ENCODE data around the gene CACHD1.
"Not testable (repeated sequence)": the region's sequence is repeated elsewhere in the genome, so short reads cannot be mapped to it uniquely, and the experiment has no call there.

Gene CACHD1

DNA sequence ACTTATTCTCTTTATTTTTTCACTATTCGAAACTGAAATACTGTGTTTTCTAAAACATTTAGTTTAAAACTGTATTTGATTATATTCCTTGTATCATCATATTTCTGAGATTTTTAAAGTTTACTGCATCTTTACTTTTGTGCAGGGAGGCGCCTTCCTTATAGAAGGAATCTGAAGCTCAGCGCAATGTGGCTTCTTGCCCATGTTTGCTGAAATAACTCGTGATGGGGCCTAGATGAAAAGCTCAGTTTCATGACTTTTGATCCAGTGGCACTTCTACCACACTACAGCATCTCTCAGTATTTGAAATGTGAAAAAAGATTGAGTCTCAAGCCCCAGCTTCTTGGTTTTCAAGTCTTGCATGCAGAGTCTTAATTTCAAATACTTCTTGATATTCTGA is 28.4 kb downstream of the CACHD1 start:
- no peak for DNase-seq

DNA sequence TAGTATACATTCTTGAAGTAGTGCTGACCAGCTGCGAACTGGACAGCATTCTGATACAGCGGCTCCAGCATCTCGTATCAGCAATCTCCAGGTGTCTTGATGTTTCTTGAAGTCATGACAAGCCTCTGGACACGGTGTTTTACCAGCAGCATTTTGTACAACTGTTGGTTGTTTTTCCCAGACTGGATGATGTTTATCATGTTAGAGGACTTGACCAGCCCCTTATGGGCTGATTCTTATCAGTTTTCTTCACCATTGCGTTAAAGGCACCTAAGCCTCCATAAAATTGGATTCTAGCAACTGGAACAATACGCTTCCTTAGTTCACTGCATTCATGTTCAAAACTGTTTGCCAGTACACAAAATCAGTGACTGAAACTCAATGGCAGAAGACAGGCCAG is 29.1 kb downstream of the CACHD1 start:
- no peak for DNase-seq

DNA sequence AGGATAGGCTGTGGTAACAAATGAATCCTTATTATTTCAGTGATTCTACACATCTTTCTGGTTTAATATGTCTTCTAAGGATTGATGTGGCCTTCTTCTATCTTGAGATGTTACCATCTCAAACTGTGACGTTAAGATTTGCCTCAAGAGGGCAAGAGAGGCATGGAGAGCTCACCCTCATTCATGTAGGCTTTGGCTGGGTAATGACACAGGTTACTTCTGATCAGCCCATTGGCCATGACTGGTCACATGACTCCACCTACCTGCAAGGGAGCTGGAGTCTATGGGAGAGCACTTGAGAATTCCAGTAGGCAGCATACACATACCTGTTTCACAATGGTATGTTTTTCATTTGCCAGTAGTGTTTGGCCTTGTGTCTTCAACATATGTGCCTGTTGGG is 30.0 kb downstream of the CACHD1 start:
- DNase-seq, result no peak

DNA sequence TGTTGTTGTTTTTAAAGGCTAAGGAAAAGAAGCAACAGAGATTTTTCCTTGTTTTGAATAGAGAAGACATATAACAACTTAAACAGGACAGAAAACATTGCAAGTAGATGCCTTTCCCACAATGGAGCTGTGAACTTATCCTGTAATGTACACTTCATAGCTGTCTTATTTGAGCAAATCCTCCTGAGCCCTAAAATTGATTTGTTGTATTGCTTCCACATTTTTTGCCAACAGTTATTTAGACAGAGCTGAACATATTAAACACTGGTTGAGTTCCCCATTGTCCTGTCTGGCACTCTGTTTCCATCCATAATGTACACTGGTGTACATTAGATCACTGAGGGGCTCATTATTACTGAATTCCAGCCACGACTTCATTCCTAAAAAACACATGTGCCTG is 32.2 kb downstream of the CACHD1 start:
- no peak for DNase-seq

DNA sequence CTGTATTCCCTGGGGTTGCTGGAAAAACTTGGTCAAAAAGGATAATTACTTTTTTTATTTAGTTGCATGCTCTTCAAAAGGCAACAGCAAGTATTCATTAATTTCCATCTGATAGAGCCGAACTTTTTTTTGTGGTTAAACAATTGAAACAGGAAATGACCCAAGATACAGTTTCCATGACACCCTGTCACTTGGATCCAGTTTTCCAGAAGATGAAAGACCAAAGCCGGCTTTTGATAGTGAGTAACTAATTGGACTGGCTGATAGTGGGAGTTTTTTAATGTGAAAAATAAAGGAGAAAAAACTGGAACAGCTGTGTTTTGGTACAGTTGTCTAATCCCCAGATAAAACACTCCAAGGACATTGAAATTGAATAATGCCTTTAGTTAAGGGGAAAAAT is 33.0 kb downstream of the CACHD1 start:
- DNase-seq, result no peak

DNA sequence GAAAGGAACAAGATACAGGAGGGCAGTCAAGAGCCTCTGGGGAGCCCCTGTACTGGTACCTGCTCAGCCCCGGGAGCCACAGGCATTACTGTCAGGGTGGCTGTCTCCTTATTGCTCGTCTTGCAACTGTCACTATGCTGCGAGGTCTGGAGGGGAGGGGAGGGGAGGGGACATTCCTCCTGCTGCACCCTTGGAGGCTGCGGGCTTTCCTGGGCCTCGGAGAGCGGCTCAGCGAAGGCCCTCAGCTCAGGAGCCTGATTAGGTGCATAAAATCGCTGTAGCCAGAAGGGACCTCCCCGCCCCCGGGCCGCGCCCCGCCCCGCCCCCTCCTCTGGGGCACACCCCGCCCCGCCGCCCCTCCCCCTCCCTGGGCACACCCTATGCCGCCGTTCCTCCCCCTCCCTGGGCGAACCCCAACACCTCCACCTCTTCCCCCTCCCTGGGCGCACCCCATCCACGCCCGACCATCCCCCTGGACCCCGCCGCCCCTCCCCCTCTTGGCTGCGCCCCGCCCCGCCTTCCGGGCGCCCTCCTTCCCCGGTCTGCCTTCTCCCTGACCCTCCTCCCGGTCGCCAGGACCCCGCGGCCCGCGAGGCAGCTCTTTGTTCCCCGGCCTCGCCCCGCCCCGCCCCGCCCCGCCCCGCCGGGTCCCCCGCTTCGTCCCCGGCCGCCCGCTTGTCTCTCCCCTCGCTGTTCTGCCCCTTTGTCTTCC is 35.5 kb downstream of the CACHD1 start:
- peak; percentile 45 for DNase-seq

DNA sequence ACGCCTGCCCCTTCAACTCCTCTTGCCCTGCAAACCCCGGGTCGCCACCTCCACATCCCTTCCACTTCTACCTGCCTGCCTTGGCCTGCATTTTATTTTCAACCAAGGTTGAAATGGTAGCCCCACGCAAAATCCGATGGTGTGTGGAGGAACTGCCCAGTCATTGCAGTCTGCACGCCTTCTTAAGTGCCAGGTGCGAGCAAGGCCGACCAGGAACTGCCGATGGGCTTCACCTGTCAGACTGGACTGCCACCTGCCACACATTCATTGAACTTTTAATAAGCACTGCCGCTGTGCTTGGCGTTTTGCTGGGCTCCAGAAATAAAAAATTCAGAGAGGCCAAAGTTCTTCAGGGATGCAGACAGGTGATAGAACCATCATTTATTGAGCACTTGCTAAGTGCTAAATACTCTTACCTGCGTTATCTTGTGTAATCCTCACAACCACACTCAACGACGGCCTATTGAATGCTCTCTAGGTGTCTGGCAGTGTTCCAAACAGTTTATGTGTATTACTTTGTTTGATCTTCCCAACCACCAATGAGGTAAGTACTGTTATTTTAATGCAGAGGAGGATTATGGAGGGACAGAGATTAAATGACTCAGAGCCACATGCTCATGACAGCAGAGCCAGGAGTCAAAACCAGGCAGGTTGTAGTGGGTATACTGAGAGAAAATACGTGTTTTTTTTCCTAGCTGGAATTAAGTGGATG is 36.2 kb downstream of the CACHD1 start:
- DNase-seq, result peak; percentile 27

DNA sequence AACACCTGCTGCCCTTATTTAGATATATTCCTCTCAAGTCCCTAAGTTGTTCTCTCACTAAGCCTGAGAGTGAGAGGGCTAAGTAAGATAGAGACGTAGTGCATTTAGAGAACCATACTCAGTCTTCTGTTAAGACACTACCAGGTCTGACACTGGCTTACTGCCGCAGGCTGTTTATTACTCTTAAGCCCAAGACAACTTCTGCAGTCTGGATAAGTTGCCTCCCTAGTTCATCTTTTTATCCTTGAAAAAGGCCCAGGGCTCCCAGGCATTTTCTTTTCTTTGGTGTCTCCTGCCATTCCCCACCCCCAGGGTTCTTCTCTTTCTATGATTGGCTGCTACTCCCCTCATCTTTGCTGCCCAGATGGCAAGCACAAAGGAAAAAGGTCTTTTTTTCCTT is 38.7 kb downstream of the CACHD1 start:
- no peak for DNase-seq

DNA sequence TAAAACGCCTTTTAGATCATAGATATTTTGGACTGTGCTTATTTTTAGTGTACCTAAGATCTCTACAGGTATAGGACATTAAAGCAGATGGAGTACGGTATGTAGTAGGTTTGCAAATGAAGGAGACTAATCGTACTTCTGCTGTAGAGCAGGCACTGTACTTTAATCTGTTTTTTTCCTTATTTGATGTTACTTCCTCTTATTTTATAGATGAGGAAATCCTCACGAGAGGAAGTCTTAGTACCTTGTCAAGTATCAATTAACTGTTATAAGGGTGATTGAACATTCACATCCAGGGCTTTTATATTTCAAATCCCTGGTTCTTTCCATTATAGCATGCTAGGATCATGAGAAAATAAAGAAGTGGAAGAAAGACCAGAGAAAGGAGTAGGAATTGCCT is 41.1 kb downstream of the CACHD1 start:
- DNase-seq, result no peak

DNA sequence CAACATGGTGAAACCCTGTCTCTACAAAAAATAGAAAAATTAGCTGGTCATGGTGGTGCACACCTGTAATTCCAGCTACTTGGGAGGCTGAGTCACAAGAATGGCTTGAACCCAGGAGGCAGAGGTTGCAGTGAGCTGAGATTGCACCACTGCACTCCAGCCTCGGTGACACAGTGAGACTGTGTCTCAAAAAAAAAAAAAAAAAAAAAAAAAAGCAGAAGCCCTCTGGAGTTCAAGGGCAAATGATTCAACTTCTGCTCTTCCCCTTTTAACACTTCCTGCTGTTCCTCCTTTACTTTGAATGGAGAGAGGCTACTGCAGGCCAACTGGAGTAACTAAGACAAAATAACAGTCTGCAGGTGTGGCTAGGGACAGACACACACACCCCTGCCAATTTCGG is 42.3 kb downstream of the CACHD1 start:
- DNase-seq, result not testable (repeated sequence)

DNA sequence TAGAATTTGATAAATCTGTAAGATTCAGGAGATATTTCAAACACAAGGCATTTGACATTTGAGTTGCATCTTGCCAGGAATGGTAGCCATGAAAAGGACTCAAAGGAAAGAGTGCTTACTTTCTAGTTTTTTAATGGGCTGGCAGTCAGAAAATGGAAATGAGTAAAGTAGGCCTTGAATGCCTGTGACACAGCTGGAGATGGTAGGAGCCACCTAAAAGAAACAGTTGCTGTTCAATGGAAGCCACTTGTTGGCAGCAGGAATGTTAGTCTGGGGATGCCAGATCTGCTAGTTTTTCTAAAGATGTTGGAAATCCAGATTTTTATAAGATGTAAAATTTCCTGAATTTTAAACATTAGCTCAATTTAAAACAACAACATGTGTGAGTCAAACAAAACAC is 43.6 kb downstream of the CACHD1 start:
- DNase-seq, result no peak

DNA sequence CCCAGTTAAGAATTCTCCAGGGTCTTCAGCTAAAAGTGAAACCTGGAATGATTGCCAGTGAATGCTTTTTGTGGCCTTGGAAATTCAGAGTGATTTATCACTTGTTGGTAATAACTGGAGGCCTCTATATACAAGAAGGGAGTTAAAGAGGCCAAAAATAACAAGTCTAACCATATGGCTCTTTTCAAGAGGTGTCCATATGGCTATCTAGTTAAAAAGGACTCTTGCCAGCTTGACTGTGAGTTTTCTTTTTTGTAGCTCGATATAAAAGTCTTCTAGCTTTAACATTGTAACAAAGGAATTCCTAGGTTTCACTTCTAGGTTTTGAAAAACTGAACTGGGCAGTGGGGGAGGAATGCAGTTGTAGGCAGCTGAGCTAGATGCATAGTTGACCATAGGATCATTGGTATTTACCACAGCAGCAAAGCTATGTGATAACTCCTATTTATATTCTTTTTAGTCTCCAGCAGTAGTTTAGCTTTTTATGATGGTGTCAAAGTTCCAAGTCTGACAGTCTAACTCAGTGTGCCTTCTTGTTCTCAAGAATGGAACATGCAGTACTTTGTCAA is 44.4 kb downstream of the CACHD1 start:
- DNase-seq, result no peak

DNA sequence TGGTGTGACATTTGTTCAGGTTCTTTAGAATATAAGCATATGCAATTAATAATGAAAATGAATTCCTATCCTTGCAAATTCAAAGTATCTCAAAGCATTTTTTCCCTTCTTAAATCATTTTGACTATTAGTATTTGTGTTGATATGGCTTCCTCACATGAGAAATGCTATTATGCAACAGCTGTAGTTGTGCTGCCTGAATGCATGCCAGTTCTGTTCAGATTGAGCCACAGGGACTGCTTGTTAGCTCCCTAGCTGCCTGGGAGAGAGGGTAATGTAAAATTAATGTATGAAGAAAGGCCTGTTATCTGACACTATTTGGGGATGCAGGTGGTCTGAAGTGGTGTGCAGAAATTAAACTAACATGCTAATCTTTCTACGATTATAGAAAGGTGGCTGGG is 45.5 kb downstream of the CACHD1 start:
- DNase-seq, result no peak

DNA sequence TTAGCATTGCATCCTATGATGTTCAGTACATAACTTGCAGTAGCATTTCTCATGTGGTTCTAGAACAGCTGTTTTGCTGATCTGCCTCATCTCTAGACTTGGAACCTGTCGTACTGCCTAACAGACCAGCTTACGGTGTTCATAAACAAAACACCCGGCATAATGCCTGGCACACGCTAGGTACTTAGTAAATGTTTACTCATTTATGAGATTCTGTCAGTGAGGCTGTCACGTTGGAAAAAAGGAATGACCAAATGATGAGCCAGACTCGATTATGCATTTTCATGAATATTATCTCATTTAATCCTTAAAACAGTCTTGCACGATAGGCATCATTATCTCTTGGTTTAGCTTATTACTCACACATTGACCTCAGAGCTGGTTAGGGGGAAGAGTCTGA is 46.4 kb downstream of the CACHD1 start:
- no peak for DNase-seq

DNA sequence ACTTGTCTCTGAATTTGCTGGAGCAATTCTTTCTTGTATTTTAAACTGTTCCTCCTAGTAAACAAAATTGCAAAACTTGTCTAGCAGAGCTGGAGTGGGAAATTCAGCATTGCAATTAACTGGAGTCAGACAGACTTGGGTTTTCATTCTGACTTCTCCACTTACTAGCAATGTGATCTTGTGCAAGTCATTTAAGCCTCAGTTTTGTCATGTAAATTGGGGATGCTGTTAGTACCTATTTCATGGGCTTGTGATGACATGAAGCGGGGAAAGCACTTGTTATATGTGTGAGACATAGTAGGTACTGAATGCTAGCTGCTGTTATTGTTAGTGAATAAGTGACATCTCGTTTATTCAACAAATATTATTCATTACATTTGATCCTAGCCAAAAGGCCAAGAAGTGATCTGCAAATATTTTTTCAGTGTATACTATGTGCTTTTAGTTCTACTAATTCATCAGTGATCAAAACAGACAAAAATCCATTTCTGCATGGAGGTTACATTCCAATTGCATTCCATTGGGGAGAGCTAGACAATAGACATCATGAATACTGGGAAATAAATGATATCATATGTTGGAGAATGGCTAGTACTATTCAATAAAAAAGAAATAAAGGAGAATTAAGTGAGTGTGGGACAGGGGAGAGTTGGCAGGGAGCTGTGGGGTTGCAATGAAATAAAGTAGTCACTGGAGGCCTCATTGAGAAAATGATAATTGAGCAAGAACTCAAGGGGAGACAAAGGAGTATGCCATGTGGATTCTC is 47.1 kb downstream of the CACHD1 start:
- DNase-seq, result no peak

DNA sequence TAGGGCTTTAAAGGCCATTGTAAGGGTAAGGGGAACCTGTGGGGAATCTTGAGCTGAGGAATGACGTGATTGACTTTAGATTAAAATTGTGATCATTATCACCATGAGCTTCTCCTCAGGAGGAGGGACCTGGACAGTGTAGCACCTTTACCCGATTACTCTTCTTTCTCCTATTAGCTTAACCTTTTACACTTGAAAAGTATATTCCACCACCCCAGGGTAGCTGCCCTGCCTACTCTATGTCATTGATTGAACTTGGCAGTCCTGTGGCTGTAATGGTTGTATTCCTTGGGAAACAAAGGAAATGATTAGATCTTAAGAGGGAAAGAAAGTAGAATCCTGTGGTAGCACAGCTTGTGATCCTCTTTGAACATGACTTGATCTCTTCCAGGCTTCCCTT is 47.7 kb downstream of the CACHD1 start:
- DNase-seq, result no peak

DNA sequence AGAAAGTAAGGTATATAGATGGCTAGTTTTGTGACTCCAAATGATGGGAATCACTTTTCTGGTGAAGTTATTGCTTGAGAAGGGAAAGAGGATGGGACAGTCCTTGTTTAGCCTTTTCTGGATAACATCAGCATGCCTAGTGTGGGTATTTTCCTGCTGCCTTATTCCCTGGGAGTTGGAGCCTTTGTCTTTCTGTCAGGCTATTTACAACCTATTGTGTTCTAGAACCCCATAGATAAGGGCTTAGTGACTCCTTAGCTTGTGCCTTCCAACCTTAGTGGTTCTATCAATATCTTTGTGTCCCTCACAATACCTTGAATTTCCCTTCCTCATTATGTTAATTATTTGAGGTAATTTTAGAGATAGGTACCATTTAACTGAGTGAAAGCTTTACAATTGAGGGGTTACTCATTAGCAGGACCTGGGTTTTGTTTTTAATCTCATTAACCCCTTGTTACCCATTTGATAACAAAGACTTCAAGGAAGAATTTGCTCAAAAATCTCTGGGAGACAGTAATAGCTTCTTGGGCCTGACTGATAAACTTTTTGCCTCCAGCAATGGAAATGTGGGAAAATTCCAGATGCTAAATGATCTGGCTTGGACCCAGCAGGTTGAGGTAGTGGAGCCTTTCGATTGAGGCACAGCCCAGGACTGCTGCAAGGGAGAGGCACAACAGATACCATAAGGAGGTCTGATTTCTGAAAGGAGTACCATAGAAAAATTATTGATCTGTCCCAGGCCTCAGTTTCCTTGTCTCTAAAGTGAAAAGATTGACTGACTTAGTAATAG is 49.0 kb downstream of the CACHD1 start:
- no peak for DNase-seq

DNA sequence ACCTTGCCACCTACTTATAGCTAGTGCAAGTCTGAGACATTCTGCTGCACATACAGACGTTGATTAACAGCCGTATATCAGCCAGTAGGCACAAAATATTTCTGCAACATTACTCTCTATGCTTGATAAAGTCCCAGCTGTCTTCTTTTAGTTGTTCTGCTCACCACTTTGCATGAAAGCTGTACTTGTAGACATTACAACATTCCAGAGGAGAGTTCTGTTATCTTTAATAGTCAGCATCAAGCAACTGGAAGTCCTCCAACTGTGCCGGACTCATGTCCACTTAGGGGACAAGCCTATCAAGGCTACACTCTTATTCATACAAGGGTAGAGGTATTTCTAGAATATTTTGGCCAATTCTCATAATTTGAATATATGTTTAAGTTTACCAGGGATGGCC is 50.0 kb downstream of the CACHD1 start:
- no peak for DNase-seq

DNA sequence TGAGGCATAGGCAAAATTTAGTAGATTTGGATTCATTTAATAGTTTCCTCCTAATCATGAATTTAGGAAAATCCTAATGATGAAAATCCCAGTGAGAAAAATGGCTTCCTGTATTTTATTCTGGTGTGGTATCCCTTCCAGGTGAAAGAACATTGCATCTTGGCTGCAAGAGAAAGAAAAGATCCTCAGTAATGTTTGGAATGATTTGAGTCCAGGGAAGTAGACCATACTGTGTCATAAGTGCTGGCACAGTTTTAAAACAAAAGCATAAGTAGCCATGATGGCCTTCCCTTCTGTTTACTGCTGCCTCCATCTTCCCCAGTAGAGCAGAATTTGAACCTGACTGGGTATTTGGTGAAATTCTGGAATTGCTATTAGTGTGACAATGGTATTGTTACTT is 52.8 kb downstream of the CACHD1 start:
- no peak for DNase-seq

DNA sequence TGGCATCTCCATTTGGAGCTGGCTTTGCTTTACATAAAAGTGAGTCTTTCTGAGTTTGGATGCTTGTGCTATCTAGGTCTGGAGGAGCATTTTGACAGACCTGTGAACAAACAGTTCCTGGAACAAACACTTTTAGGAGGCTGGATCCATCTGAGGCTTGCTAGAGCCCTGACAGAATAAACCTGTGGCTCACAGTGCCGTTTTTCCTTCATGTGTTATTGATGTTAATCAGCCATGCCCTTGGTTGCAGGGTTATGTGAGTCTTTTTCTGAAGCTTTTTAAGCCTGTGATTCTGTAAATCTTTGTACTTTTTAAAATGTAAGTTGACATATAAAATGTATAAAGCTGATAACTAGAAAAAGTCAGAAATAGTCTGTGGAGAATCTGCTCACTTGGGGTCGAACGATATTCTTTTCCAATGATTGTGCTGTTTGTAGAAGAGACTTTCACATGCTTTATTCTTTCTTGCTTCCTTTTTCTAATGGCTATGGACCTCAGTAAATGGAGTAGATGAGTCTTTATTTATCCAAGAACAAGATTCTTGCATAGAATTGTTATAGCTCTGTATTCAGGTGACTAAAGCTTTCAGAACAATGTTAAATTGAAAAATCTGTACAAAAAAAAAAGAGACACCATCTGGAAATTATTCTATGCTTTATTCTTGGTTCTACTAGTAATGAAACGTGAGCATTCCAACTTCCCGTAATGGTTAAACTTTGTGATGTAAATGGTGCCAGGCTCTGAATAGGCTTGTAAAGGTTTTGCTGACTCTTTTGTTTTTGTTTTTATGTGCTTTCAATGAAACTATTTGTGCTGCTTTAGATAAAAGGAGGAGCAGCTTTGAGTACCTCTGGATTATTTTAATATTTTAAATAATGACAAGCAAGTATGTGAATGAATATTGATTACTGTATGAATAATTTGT is 53.7 kb downstream of the CACHD1 start:
- no peak for DNase-seq

DNA sequence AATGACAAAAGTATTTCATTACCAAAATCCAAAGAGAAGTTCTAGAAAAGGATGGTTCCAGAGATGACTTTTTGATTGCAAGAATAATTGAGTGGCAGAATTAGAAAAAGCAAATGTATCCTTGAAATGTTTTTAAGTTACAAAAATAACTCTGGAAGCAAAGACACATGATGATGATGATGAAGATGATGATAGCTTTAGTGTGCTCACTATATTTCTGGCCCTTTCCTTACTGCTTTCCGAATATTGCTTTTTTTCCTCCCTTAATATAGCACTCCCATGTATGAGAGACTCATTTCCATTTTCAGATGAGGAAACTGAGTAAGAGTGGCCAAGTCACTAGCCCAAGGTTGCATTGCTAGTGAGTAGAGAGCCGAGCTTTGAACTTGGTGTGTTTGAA is 54.7 kb downstream of the CACHD1 start:
- DNase-seq, result no peak

Measured in CD4-positive, alpha-beta T cell treated with Interleukin-10 for 1 hour (primary cell).